ENCODE data around the gene CBX4. TPM values are rescaled to one million over a fixed set of nuclear protein-coding genes. Genes with fewer than 3 reads are reported as not detected.

CBX4 gene
- total RNA-seq, 1 donor from 2014 or later, result 43.4 TPM

DNA sequence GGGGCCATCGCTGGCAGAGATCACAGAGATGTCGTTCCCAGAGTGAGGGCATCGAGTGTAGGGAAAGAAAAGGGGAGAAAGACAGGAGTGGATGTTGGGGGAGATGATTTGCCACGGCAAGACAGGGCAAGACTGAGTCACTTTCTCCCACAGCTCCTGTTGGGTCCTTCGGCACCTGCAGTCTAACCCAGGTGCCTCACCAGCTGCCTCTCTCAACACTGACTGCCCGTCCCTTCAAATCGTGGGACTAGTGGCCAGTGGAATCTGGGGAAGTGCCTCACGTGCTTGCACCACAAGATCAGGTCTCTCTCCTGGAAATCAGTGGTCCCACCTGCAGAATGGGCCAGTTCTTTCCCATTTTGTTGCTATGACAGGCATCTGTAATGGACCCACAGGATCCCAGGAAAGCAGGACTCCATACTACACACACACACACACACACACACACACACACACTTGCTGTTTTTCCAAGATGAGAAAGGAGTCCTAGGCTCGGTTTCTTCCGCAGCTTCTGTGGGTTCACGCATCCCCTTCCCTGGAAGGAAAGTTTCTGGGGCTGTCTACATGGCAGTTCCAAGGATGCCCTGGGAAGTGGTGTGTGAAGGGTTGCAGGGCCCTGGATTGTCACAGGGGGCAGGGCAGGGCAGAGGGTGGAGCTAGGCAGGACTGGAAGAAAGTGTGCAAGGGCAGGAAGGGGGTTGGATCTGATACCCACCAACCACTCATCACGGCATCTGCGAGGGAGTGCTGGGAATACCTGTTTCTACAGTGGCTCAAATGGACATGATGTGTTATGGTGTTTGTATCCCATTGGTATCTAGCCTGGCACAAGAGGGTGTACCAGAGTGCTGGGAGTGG is 32.1 kb downstream of the CBX4 start:
- H3K36me3 ChIP-seq (ENCODE audit: control insufficient read depth, insufficient read depth, low read length), result no peaks in the 10 kb centered on the region
- H3K4me3 ChIP-seq (ENCODE audit: low read depth, low read length), result no peak overlapping the region
- H3K27me3 ChIP-seq (ENCODE audit: control insufficient read depth, insufficient read depth, low read length), result peaks cover 85% of the 10 kb centered on the region
- DNase-seq (ENCODE audit: low read depth) (no peak), FAIRE-seq (peak; percentile 23)
- TF ChIP-seq CTCF (IDR thresholded peaks at IDR 0.05; ENCODE audit: insufficient read depth, low read length, severe bottlenecking), result no peak

DNA sequence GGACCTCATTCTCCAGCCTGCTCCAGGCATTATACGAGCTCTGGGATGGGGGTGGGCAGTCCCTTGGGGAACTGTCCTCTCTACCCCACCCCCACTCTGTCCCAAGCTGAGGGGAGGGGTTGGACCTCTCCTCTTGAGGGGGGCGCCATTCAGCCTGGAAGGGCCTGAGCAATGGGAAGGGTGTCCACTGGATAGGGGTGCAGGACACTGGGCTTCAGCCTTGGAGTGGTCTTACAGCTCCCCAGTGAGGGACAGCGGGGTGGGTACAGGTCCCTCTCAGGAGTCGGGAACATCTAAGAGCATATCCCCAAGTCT is 32.8 kb downstream of the CBX4 start:
- FAIRE-seq, result no peak
- DNase-seq (ENCODE audit: low read depth), result no peak
- no peak for TF ChIP-seq CTCF (IDR thresholded peaks at IDR 0.05; ENCODE audit: insufficient read depth, low read length, severe bottlenecking)
- Histone ChIP-seq H3K36me3 (ENCODE audit: control insufficient read depth, insufficient read depth, low read length) (no peaks in the 10 kb centered on the region), H3K27me3 (ENCODE audit: control insufficient read depth, insufficient read depth, low read length) (peaks cover 84% of the 10 kb centered on the region), H3K4me3 (ENCODE audit: low read depth, low read length) (no peak overlapping the region)

GRCh38 chr17:79804856-79805696 is 34.2 kb downstream of the CBX4 start:
- Histone ChIP-seq H3K27me3 (ENCODE audit: control insufficient read depth, insufficient read depth, low read length) (peaks cover 83% of the 10 kb centered on the region), H3K36me3 (ENCODE audit: control insufficient read depth, insufficient read depth, low read length) (no peaks in the 10 kb centered on the region), H3K4me3 (ENCODE audit: low read depth, low read length) (no peak overlapping the region)
- no peak for TF ChIP-seq CTCF (IDR thresholded peaks at IDR 0.05; ENCODE audit: insufficient read depth, low read length, severe bottlenecking)
- FAIRE-seq (no peak), DNase-seq (ENCODE audit: low read depth) (no peak)

GRCh38 chr17:79803997-79804855 is 35.0 kb downstream of the CBX4 start:
- no peak for TF ChIP-seq CTCF (IDR thresholded peaks at IDR 0.05; ENCODE audit: insufficient read depth, low read length, severe bottlenecking)
- DNase-seq (ENCODE audit: low read depth) (peak; percentile 20), FAIRE-seq (no peak)
- peak overlapping the region; percentile 22 for H3K4me3 ChIP-seq (ENCODE audit: low read depth, low read length)
- peaks cover 87% of the 10 kb centered on the region for H3K27me3 ChIP-seq (ENCODE audit: control insufficient read depth, insufficient read depth, low read length)
- no peaks in the 10 kb centered on the region for H3K36me3 ChIP-seq (ENCODE audit: control insufficient read depth, insufficient read depth, low read length)

DNA sequence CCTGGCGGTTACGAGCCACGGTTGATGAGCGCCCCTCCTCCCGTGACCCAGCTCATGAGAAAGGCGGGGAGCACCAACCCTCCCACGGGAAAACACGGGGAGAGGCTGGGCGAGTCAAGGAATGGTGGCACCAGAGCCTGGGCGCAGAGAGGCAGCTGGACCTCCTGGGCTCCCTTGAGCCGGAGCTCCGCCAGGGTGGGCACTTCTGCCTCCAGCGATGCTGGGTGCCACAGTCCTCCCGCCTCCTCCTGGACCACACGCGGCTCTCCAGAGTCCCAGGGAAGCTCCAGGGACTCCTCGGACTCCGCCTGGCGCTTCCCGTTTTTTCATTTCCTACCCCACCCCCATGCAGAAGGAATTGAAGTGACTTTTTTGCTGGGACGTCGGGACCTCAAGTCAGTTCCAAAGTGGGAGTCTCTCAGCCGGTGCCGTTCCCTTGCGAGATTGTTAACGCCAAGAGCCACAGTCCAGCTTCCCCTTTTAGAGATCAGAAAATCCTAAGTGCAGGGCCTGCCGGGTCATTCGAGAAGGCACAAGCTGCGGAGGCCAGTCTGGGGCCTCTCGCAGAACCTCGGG is 35.7 kb downstream of the CBX4 start:
- FAIRE-seq (no peak), DNase-seq (ENCODE audit: low read depth) (no peak)
- Histone ChIP-seq H3K36me3 (ENCODE audit: control insufficient read depth, insufficient read depth, low read length) (no peaks in the 10 kb centered on the region), H3K27me3 (ENCODE audit: control insufficient read depth, insufficient read depth, low read length) (peaks cover 86% of the 10 kb centered on the region), H3K4me3 (ENCODE audit: low read depth, low read length) (no peak overlapping the region)
- no peak for TF ChIP-seq CTCF (IDR thresholded peaks at IDR 0.05; ENCODE audit: insufficient read depth, low read length, severe bottlenecking)

Data from bronchial epithelial cell (primary cell).